Frontal cortex (tissue), 4 donors: ENCODE data around the gene SLC6A15. TPM values are rescaled to one million over a fixed set of nuclear protein-coding genes. Genes with fewer than 3 reads are reported as not detected.
A peak's percentile ranks its signal among the peaks of the same experiment; 100 is the strongest.

ENCODE experiments used
- DNase-seq, 2 donors: peaks; one replicate each; pipeline ENCODE4 v3.0.0; 2012; ENCODE audit warnings: low spot score in 2 of 2
- FAIRE-seq: peaks from 2 replicates; lab custom pipeline; 2012; peaks lifted over from hg19 to GRCh38; lab: Jason Lieb, UNC
- total RNA-seq: library from RNA; depleted of rRNA; stranded (reverse); fragments of >200 nt; gene quantifications from one replicate; pipeline ENCODE4 v1.2.3, GENCODE V29; 2014
- donor health status: control.
- donor health status: control.
- donor health status: control.

The SLC6A15 gene
- total RNA-seq: 81.1 TPM

- peak; percentile 60 to 68 for DNase-seq
- FAIRE-seq: no peak
These were observed at the start of gene SLC6A15 for GRCh38 chr12:84912198-84913128. TSS of gene SLC6A15 (minus strand) at chr12:84912799. CDS start at chr12:84892120, 20,679 bp downstream.

- no peak for FAIRE-seq
These were observed 48.3 kb upstream of the SLC6A15 start for GRCh38 chr12:84960918-84961317.

GRCh38 chr12:84955298-84955697 lies 42.7 kb upstream of the SLC6A15 start:
- DNase-seq (no peak), FAIRE-seq (no peak)

More at GRCh38 chr12:84960918-84961317, 48.3 kb upstream of the SLC6A15 start:
- DNase-seq: no peak

GRCh38 chr12:84954415-84954814 lies 41.8 kb upstream of the SLC6A15 start:
- FAIRE-seq (no peak), DNase-seq (no peak)

- DNase-seq (no peak), FAIRE-seq (no peak)
These were observed 38.5 kb upstream of the SLC6A15 start for GRCh38 chr12:84950971-84951546.

GRCh38 chr12:84946753-84947152 lies 34.2 kb upstream of the SLC6A15 start:
- no peak for DNase-seq
- no peak for FAIRE-seq

GRCh38 chr12:84937415-84937814 lies 24.8 kb upstream of the SLC6A15 start:
- FAIRE-seq (no peak), DNase-seq (no peak)

GRCh38 chr12:84929501-84929900 lies 16.9 kb upstream of the SLC6A15 start:
- FAIRE-seq (no peak), DNase-seq (no peak)

- FAIRE-seq (peak; percentile 10), DNase-seq (no peak)
These were observed 12.4 kb upstream of the SLC6A15 start for GRCh38 chr12:84924981-84925380.

GRCh38 chr12:84922693-84923092 lies 10.1 kb upstream of the SLC6A15 start:
- FAIRE-seq (no peak), DNase-seq (no peak)

GRCh38 chr12:84920331-84920730 lies 7.7 kb upstream of the SLC6A15 start:
- DNase-seq: no peak
- no peak for FAIRE-seq

- no peak for FAIRE-seq
- DNase-seq: no peak
These were observed 6.7 kb upstream of the SLC6A15 start for GRCh38 chr12:84919271-84919670.

GRCh38 chr12:84913129-84913515 lies 523 bp upstream of the SLC6A15 start:
- FAIRE-seq (no peak), DNase-seq (no peak)

- FAIRE-seq: no peak
These were observed 1.1 kb downstream of the SLC6A15 start for GRCh38 chr12:84911271-84912197.

GRCh38 chr12:84910549-84911241 lies 1.9 kb downstream of the SLC6A15 start:
- no peak for DNase-seq
- FAIRE-seq: no peak

More at GRCh38 chr12:84911271-84912197, 1.1 kb downstream of the SLC6A15 start:
- DNase-seq: peak; percentile 43 to 51

- FAIRE-seq (no peak), DNase-seq (no peak)
These were observed 8.5 kb downstream of the SLC6A15 start for GRCh38 chr12:84904051-84904450.

GRCh38 chr12:84891106-84891838 lies 21.3 kb downstream of the SLC6A15 start:
- DNase-seq (no peak), FAIRE-seq (no peak)

GRCh38 chr12:84889818-84890217 lies 22.8 kb downstream of the SLC6A15 start:
- DNase-seq (no peak), FAIRE-seq (no peak)

GRCh38 chr12:84888861-84889260 lies 23.7 kb downstream of the SLC6A15 start:
- DNase-seq (no peak), FAIRE-seq (no peak)
